ENCODE data around the gene LNP1.

DNA sequence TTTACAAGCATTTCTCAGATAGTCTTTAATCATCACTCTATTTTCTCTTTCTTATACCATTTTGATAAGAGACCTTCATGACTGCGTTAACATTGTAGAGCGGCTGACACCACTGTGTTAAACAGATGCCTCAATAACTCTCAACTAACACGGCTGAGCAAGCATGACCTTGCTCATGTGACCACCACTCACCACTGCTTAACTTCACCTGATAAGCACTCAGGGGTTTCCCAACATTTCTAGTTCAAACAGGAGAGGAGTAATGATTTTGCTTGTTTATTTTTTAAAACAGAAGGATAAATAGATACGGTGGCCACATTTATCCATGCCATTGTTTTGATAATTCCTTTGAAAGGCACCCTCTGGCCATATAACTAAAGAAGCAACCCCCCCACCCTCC is 53.3 kb downstream of the LNP1 start:
- TF ChIP-seq, protein P1, sequence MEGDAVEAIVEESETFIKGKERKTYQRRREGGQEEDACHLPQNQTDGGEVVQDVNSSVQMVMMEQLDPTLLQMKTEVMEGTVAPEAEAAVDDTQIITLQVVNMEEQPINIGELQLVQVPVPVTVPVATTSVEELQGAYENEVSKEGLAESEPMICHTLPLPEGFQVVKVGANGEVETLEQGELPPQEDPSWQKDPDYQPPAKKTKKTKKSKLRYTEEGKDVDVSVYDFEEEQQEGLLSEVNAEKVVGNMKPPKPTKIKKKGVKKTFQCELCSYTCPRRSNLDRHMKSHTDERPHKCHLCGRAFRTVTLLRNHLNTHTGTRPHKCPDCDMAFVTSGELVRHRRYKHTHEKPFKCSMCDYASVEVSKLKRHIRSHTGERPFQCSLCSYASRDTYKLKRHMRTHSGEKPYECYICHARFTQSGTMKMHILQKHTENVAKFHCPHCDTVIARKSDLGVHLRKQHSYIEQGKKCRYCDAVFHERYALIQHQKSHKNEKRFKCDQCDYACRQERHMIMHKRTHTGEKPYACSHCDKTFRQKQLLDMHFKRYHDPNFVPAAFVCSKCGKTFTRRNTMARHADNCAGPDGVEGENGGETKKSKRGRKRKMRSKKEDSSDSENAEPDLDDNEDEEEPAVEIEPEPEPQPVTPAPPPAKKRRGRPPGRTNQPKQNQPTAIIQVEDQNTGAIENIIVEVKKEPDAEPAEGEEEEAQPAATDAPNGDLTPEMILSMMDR (IDR thresholded peaks at IDR 0.05) = no peak
- TF ChIP-seq POLR2A (IDR thresholded peaks at IDR 0.05) = peak; percentile 50

All from right lobe of liver (tissue), 4 donors.